ENCODE measurements around the gene TNFAIP3.

The TNFAIP3 gene

DNA sequence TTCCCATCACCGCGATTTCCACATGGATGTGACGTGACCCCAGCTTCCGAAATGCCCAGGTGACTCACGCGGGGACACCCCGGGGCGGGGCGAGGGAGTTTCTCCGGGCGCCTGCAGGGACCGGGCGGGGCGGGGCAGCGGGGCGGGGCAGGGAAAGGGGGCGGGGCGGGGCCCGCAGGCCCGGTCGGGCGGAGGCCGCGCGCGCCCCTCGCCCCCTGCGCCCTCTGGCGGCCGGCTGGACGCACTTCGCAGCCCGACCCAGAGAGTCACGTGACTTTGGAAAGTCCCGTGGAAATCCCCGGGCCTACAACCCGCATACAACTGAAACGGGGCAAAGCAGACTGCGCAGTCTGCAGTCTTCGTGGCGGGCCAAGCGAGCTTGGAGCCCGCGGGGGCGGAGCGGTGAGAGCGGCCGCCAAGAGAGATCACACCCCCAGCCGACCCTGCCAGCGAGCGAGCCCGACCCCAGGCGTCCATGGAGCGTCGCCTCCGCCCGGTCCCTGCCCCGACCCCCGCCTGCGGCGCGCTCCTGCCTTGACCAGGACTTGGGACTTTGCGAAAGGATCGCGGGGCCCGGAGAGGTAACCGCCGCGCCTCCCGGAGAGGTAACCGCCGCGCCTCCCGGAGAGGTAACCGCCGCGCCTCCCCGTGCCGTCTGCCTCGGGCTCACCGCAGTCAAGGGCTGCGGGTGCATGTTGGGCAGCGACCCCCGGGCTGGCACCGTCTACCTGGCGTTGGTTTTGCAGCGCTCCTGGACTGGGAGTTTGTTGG is at the start of gene TNFAIP3:
TSS of gene TNFAIP3 (plus strand) at position 346 of the 771 bp plus-strand sequence. CDS start 3,969 bp downstream, outside the sequence.
- Histone ChIP-seq H3K27me3 (ENCODE audit: low read length) (no peaks in the 10 kb centered on the region), H3F3A (ENCODE audit: insufficient read depth) (0 out of 2 replicates have a peak, but pooled peaks cover 3% of the 10 kb centered on the region), H3K9me3 (ENCODE audit: insufficient read depth, low read length) (no peaks in the 10 kb centered on the region), H3K4me3 (ENCODE audit: insufficient read depth, low read length, poor library complexity, severe bottlenecking) (peak within 1 kb of the TSS; percentile 63), H3K9me2 (replicated peaks; ENCODE audit: insufficient read depth, low read length) (no peaks in the 10 kb centered on the region), H3K79me2 (ENCODE audit: insufficient read depth, low read length) (peaks cover 24% of the 10 kb centered on the region), H4K20me1 (ENCODE audit: low read depth, low read length) (no peaks in the 10 kb centered on the region; the same call in 1 of the 2 replicates), H3K27ac (ENCODE audit: low read depth, low read length) (peak within 1 kb of the TSS; percentile 65), H3K36me3 (ENCODE audit: low read length) (no peaks in the 10 kb centered on the region), H3K4me2 (ENCODE audit: low read depth, low read length, poor library complexity, severe bottlenecking) (peak within 1 kb of the TSS; percentile 81), H2AFZ (ENCODE audit: low read depth, low read length, severe bottlenecking) (peak within 1 kb of the TSS; percentile 80), H3K9ac (ENCODE audit: low read length) (peak within 1 kb of the TSS; percentile 69)
- TF ChIP-seq EZH2phosphoT487 (conservative IDR thresholded peaks at IDR 0.05; ENCODE audit: low read length): no peak
- TF ChIP-seq CTCF (IDR thresholded peaks at IDR 0.05; ENCODE audit: insufficient read depth, low read length, poor library complexity, severe bottlenecking): no peak

DNA sequence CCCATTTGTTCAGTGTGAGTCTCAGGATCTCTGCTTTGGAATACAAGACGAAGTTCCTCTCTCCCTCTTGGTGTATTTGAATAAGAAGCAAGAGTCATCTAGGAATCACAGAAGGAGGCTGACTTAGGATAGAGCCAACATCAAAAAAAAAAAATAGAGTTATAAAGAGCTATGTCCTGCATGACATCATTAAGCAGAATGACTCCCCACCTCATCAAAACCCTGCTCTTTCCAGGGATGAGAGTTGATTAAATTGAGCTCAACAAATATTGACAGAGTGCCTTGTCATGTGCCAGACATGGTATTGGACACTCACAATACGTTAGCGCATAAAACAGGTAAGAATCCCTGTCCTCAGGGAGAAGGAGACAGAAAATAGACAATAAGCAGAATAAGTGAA is 48.6 kb upstream of the TNFAIP3 start:
- H3K9ac ChIP-seq (ENCODE audit: low read length): no peak overlapping the region
- no peaks in the 10 kb centered on the region for H3K36me3 ChIP-seq (ENCODE audit: low read length)
- H3K4me3 ChIP-seq (ENCODE audit: insufficient read depth, low read length, poor library complexity, severe bottlenecking): no peak overlapping the region
- H2AFZ ChIP-seq (ENCODE audit: low read depth, low read length, severe bottlenecking): no peak overlapping the region
- H3K4me2 ChIP-seq (ENCODE audit: low read depth, low read length, poor library complexity, severe bottlenecking): no peak overlapping the region
- no peaks in the 10 kb centered on the region for H3K79me2 ChIP-seq (ENCODE audit: insufficient read depth, low read length)
- H3K27ac ChIP-seq (ENCODE audit: low read depth, low read length): no peak overlapping the region
- no peaks in the 10 kb centered on the region for H3K9me2 ChIP-seq (replicated peaks; ENCODE audit: insufficient read depth, low read length)
- TF ChIP-seq EZH2phosphoT487 (conservative IDR thresholded peaks at IDR 0.05; ENCODE audit: low read length) (no peak), CTCF (IDR thresholded peaks at IDR 0.05; ENCODE audit: insufficient read depth, low read length, poor library complexity, severe bottlenecking) (no peak)
- H4K20me1 ChIP-seq (ENCODE audit: low read depth, low read length): no peaks in the 10 kb centered on the region
- no peaks in the 10 kb centered on the region for H3F3A ChIP-seq (ENCODE audit: insufficient read depth)
- no peaks in the 10 kb centered on the region for H3K9me3 ChIP-seq (ENCODE audit: insufficient read depth, low read length)
- no peaks in the 10 kb centered on the region for H3K27me3 ChIP-seq (ENCODE audit: low read length)

DNA sequence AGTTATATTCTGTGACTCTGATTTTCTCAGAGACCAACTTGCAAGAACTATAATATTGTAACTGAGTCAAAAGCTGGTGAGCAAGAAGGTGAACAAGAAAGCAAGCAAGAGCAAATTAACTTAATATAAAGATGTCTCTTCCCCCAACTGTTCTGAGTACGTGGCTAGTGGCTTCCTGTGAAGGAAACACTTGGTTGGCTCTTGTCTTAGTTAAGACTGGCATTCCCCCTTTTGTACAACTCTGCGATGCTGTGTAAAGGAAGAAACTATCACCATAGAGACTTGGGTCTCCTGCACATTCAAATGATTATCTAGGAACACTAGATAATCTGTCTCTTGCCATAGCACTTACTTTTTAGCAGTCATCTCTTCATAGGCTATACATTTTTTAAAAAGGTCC is 47.3 kb upstream of the TNFAIP3 start:
- Histone ChIP-seq H4K20me1 (ENCODE audit: low read depth, low read length) (no peaks in the 10 kb centered on the region), H3K9ac (ENCODE audit: low read length) (no peak overlapping the region), H3K79me2 (ENCODE audit: insufficient read depth, low read length) (no peaks in the 10 kb centered on the region), H3F3A (ENCODE audit: insufficient read depth) (no peaks in the 10 kb centered on the region), H3K36me3 (ENCODE audit: low read length) (no peaks in the 10 kb centered on the region), H3K9me3 (ENCODE audit: insufficient read depth, low read length) (no peaks in the 10 kb centered on the region), H2AFZ (ENCODE audit: low read depth, low read length, severe bottlenecking) (no peak overlapping the region), H3K4me3 (ENCODE audit: insufficient read depth, low read length, poor library complexity, severe bottlenecking) (no peak overlapping the region), H3K4me2 (ENCODE audit: low read depth, low read length, poor library complexity, severe bottlenecking) (no peak overlapping the region), H3K9me2 (replicated peaks; ENCODE audit: insufficient read depth, low read length) (no peaks in the 10 kb centered on the region), H3K27me3 (ENCODE audit: low read length) (no peaks in the 10 kb centered on the region), H3K27ac (ENCODE audit: low read depth, low read length) (no peak overlapping the region)
- no peak for TF ChIP-seq EZH2phosphoT487 (conservative IDR thresholded peaks at IDR 0.05; ENCODE audit: low read length)
- no peak for TF ChIP-seq CTCF (IDR thresholded peaks at IDR 0.05; ENCODE audit: insufficient read depth, low read length, poor library complexity, severe bottlenecking)
